Urothelium cell line (cell line): ENCODE data around the gene DPP4.
"Not testable (repeated sequence)": the region's sequence is repeated elsewhere in the genome, so short reads cannot be mapped to it uniquely, and the experiment has no call there.

ENCODE experiments used
- DNase-seq: peaks from one replicate; pipeline ENCODE4 v3.0.0; 2011; ENCODE audit warnings: low spot score, mixed read lengths
- FAIRE-seq: peaks from 2 replicates; lab custom pipeline; 2011; peaks lifted over from hg19 to GRCh38; lab: Jason Lieb, UNC

DPP4 gene

DNA sequence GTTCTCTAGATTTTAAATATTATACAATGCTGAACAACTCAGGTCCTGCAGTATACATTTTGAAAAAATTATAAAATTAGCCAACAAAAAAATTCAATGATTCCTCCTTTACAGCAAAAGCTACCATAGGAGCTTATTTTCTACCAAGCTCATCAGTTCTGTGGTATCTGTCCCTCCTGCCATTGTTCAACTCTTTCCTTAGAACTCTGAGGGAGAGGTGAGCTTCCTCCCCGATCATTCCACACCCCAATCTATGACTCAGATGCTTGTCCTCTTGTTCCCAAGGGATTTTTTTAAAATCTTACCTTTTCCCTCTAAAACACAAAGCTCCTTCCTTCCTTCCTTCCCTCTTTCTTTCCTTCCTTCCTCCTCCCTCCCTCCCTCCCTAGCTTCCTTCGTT is 13.5 kb downstream of the DPP4 start:
- FAIRE-seq (no peak), DNase-seq (no peak)

DNA sequence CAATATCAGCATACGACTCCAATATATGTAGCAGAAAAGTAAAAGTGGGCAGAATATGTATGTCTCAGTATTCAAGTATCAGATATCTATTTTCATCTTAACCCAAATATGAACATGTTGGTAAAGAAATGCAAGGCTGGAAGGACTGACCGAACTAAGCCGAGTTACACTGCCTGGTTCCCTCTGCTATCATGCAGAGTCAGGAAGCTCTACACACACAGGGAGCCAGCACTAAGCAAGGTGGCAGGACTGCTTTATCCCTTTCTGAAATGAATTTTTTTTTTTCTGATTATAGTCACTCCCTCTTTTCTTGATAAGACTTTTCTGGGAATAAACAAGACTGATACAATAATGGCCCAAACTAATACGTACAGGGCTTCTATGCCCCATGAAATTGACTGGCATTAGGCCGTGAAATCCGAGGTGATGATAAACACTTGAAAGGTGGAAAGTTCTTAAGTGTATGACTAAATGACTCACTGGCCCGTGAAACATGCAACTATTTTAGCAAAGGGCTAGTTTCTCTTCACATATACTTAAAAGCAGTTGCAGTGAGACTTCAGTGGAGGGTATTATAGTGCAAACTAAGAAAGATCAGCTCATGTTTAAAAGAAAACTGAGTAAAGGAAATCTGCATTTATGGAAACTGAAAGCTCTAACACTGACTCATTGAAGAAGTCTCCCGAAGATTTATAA is 14.9 kb downstream of the DPP4 start:
- FAIRE-seq: no peak

GRCh38 chr2:162057426-162057825 is 16.6 kb downstream of the DPP4 start:
- DNase-seq: no peak
- FAIRE-seq: no peak

More for the DNA sequence above, 14.9 kb downstream of the DPP4 start:
- DNase-seq: no peak

DNA sequence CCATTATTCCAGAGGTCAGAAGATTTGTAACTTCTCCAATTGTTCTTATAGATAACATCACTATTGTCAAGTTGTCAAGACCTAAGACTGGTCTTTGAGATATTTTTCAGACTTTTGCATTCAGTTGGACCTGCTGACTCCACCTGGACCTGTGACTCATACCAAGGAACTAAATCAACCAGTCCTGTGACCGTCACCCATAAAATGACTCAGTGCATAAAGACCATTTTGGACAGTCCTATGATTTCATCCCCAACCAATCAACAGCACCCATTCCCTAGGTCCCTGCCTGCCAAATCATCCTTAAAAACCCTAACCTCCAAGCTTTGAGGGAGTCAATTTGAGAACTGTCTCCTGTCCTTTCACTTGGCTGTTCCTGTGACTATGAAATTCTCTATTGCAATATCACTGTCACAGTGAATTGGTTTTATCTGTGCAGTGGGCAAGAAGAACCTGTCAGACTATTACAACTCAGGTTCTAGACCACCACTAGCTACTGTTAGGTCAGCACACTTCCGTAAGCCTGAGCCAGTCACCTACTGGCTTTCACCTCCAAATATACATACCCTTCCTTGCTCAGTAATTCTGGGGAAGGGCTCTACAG is 17.1 kb downstream of the DPP4 start:
- FAIRE-seq (no peak), DNase-seq (no peak)

DNA sequence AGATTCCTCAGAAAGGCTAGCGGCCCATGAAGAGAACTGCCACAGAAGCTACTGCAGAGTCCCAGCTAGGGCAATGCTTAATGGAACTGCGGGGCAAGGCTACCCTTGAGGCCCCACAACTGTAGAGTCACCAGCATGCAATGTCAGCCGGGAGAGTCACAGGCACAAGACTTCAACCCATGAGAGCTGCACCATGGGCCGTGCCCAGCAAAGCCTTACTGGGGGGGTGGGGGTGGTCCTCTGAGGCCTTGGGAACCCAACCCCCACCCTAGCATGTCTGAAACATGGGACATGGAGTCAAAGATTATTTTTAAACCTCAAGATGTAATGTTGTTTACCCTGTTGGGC is 20.2 kb downstream of the DPP4 start:
- no peak for DNase-seq
- no peak for FAIRE-seq

- FAIRE-seq (no peak), DNase-seq (no peak)
Observed at GRCh38 chr2:162053066-162053807, 20.8 kb downstream of the DPP4 start.

- DNase-seq: no peak
Observed at GRCh38 chr2:162050513-162050961, 23.5 kb downstream of the DPP4 start.

DNA sequence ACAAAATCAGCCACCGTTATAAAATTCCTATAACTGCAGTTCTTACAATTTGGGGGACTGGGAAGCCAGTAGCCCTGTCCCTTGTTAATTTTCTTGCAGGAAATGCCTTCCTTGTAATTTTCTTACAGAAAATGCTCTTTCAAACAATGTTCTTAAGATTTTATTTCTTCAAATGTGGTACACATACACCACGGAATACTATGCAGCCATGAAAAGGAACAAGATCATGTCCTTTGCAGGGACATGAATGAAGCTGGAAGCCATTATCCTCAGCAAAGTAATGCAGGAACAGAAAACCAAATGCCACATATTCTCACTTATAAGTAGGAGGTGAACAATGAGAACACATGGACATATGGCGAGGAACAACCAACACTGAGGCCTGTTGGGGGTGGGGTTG is 24.9 kb downstream of the DPP4 start:
- not testable (repeated sequence) for DNase-seq, FAIRE-seq

More at GRCh38 chr2:162050513-162050961, 23.5 kb downstream of the DPP4 start:
- no peak for FAIRE-seq

DNA sequence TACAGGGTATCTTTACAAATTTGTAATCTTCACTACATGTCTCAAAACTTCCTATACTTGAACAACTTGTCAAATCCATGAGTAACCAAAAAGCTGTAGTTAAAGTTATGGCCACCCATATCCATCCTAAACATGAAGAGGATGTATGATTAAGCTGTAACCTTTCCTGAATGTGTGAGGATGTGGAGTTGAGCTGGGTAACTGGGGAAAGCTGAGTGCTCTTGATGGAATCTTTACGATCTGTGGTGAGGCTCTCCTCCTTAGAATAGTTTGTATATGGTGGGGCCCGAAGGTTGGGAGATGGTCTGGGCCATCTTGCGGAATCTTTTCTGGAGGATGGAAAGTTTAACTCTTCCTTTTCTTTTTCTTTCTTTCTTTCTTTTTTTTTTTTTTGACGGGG is 29.4 kb downstream of the DPP4 start:
- DNase-seq (no peak), FAIRE-seq (no peak)

DNA sequence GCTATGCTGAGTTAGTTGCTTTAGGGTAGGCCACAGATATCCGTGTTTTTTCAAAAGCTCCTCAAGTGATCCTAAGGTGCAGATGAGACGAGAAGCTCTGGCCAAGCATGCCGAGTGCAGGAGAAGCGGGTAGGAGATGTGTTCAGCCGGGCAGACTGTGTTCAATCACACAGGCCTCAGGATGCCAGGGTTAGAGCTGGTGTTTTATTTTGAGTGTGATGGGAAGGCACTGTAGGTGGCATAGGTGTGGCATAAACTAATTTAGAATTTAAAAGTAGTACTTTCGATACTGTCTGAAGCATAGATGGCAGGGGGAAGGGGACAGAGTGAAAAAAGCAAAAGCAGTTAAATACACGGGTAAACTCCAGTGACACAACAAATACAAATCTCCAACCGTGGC is 30.9 kb downstream of the DPP4 start:
- FAIRE-seq (no peak), DNase-seq (no peak)

DNA sequence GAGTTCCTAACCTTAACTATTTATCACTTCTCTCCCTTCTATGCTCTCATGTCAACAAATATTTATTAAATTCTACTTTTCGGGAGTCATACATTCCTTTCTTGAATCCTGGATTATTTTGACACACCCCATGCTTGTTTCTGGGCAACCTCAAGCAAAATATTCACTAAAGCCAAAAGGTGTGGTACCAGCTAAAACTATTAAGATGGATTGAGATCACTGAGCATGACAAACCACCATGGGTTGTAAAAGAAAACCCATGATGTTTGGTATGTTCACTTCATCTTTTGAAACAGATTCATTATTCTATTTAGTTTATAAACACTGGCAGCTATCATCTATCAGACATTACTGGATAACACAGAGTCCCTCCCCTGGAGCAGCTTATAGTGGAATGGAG is 32.5 kb downstream of the DPP4 start:
- FAIRE-seq (no peak), DNase-seq (no peak)

- FAIRE-seq (no peak), DNase-seq (no peak)
Observed at GRCh38 chr2:162038725-162039124, 35.3 kb downstream of the DPP4 start.

GRCh38 chr2:162037886-162038285 is 36.1 kb downstream of the DPP4 start:
- DNase-seq (no peak), FAIRE-seq (no peak)

- DNase-seq: no peak
- no peak for FAIRE-seq
Observed at GRCh38 chr2:162037028-162037795, 36.8 kb downstream of the DPP4 start.

DNA sequence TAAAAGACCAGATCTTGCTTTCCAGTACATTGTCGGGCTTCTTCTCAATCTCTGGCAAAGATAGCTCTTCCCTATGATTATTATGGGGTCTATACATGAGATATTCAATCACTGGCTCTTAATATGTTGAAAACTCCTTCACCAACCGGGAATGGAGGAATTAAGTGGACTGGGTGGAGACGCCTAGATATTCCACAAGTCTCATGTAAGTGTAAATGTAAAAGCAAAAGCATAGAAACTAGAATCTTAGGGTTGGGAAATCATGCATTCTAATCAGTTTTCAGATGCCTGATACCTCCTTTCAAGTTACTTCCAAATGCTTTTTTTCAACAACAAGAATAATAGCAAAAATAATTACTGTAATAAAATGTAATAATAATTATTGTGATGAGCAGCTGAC is 38.0 kb downstream of the DPP4 start:
- DNase-seq (no peak), FAIRE-seq (no peak)

DNA sequence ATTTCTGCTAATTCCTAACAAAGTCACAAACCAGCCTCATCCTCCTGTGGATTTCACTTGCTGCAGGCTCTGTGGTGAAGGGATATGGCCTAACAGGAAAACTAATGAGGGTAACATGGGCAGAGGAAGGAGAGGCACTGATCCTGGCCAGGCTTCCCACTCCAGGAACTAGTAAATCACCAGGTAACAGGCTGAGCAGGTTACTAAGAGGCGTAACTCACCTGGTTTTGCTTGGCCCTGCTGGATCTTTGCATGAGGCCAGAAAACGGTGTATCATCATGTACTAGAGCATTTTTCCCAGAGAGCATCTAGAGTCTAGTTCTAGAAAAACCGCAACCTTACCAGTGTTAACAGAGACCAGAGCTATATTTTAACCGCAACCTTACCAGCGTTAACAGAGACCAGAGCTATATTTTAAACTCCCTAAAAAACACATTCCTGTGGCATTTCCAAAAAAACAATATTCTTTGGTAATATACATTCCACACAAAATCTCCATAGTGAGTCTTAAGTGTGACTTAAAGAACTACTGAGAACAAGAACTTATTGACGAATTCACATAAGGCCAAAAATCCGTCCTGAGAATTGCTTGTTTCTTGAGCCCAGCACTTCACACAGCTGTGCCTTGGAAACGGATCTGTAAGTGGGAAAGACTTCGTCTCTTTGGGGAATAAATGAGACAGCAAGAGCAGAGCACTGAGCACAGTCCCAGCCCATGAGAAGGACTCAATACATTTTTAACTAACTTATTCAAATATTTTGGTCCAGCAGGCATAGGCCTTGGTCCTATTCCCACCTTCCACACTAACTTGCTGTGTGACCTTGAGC is 43.4 kb downstream of the DPP4 start:
- DNase-seq: no peak
- FAIRE-seq: no peak

DNA sequence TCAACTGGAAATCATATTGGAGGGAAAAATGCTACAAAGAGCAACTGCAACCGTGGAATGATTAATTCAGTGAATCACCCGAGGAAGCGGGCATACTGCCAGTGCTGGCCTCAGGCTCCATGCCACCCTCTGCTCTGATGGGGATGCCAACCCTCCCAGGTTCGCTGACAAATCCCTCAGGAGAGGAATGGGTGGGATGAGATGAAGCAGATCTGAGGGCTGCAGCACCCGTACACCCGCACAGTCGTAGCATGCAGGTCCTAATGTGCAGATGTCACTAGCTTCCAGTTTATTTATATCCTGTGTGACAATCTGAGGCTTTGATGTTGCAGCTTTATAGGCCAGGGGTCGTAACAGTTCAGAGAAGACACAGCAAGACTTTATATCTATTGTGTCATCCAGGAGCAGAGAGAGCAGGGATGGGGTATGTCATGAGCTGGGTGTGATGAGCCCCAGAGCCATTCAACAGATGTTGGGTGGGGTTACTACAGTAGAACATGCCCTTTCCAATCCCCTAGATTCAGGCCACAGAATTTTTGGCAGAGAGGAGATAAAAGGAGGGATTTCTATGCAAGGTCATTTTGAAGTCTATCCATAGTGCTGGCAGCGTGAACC is 44.6 kb downstream of the DPP4 start:
- FAIRE-seq (no peak), DNase-seq (peak; percentile 70)

- DNase-seq: no peak
- no peak for FAIRE-seq
Observed at GRCh38 chr2:162028511-162028910, 45.5 kb downstream of the DPP4 start.

GRCh38 chr2:162025121-162025911 is 48.7 kb downstream of the DPP4 start:
- peak; percentile 17 for FAIRE-seq
- DNase-seq: peak; percentile 40
